Measurements from ENCODE around the gene DDX10.
"Not testable (repeated sequence)": the region's sequence is repeated elsewhere in the genome, so short reads cannot be mapped to it uniquely, and the experiment has no call there.

DDX10 gene

DNA sequence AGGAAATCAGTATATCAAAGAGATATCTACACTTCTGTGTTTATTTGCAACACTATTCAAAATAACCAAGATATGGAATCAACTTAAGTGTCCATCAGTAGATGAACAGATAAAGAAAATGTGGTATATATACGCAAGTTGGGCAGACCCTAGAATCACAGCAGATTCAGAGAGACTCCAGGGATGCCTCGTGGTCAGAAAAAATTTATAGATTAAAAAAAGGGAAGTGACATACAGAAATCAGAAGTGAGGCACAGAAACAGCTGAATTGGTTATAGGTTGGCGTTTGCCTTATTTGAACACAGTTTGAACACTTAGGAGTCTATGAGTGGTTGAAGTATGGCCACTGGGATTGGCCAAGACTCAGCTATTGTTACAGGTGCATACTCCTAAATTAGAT is 10.8 kb upstream of the DDX10 start:
- DNase-seq (ENCODE audit: insufficient read length, low spot score); FAIRE-seq: not testable (repeated sequence)

DNA sequence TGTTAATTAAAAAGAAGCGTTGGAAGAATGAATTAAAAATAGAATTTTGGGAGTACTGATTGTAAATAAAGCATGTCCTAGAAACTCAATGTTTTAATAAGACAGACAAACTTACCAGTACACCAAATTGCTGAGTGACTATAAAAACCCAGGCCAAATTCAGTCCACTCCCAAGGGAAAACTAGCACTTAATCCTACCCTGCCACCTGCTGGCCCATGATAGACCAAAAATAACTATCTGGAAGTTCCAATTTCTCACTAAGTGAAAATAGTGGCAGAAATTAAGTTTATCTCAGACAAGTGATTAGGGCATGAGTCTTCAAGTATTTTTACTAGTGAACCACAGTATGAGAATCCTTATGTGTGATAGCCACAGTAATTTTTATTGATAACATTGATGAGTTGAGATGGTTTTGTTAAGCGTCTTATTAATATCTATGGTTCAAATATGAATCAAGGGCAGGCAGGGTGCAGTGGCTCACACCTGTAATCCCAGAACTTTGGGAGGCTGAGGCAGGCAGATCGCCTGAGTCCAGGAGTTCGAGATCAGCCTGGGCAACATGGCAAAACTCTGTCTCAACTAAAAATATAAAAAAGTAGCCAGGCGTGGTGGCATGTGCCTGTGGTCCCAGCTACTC is 9.8 kb upstream of the DDX10 start:
- FAIRE-seq: peak; percentile 79
- peak; percentile 58 for DNase-seq (ENCODE audit: insufficient read length, low spot score)

DNA sequence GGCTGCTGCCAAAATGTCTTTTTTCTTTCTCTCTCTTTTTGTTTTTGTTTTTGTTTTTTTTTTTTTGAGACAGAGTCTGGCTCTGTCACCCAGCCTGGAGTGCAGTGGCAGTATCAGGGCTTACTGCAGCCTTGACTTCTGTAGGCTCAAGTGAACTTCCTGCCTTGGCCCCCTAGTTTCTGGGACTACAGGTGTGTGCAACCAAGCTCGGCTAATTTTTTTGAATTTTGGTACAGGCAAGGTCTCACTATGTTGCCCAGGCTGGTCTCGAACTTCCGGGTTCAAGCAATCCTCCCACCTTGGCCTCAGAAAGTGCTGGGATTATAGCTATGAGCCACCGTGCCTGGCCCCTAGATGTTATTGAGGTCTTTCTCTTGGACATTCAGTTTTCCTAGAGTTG is 2.2 kb upstream of the DDX10 start:
- no peak for DNase-seq (ENCODE audit: insufficient read length, low spot score)
- FAIRE-seq: peak; percentile 4

DNA sequence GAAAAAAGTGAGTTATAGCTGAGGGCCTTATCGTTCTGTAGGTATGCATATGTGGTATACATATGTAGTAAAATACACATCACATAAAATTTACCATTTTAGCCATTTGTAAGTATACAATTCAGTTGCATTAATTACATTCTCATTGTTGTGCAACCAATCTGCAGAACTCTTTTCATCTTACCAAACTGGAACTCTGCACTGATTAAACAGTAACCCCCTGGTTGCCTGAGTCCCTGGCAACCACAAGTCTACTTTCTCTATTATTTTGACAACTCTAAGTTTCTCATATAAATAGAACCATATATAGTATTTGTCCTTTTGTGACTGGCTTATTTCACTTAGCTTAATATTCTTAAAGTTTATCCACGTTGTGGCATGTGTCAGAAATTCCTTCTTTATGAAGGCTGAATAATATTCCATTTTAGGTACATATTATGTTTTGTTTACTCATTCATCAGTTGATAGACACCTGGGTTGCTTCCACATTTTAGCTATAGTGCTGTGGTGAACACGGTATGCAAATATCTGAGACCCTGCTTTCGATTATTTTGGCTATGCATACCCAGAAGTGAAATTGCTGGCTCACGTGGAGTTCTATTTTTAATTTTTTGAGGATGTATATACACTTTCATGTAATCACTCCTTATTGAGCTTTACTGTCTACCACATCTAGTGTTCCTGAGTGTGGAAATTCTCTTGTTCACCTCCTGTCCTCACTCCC is 1.6 kb upstream of the DDX10 start:
- DNase-seq (ENCODE audit: insufficient read length, low spot score) (no peak), FAIRE-seq (no peak)

DNA sequence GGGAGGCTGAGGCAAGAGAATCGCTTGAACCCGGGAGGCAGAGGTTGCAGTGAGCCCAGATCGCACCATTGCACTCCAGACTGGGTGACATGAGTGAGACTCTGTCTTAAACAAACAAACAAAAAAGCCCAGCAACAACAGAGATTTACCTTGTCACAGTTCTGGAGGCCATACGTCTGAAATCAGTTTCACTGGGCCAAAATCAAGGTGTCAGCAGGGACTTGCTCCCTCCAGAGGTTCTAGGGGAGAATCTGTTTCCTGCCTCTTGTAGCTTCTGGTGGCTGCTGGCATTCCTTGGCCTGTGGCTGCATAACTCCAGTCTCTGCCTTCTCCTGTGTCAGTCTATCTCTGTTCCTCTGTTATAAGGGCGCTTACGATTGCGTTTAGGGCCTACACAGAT is 1.5 kb downstream of the DDX10 start:
- no peak for FAIRE-seq
- DNase-seq (ENCODE audit: insufficient read length, low spot score): no peak

DNA sequence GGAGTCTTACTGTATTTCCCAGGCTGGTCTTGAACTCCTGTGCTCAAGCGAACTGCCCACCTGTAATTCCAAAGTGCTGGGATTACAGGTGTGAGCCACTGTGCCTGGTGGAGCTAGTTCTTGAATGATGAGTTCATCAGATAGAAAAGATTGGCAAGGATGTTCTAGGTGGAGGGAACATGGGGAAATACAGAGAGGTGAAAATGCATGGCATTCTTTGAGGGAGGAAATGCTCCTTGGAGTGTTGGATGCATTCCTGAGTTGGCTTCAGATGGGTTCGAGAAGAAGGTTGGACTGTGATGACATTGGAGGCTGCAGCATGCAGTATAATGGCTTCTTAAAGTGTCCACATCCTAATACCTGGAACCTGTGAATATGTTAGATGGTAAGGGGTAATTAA is 4.4 kb downstream of the DDX10 start:
- FAIRE-seq: no peak
- no peak for DNase-seq (ENCODE audit: insufficient read length, low spot score)

DNA sequence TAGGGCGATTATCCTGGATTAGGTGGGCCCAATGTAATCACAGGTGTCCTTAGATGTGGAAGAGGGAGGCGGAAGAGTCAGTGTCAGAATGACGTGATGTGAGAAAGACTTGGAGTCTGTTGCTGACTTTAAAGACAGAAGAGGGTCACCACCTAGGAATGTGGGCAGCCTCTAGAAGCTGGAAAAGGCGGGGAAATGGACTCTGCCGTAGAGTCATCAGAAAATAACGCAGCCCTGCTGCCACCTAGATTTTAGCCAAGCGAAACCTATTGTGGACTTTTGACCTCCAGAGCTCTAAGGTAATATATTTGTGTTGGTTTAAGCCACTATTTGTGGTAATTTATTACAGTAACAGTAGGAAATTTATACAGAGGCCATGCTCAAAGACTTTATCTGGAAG is 4.8 kb downstream of the DDX10 start:
- no peak for FAIRE-seq

DNA sequence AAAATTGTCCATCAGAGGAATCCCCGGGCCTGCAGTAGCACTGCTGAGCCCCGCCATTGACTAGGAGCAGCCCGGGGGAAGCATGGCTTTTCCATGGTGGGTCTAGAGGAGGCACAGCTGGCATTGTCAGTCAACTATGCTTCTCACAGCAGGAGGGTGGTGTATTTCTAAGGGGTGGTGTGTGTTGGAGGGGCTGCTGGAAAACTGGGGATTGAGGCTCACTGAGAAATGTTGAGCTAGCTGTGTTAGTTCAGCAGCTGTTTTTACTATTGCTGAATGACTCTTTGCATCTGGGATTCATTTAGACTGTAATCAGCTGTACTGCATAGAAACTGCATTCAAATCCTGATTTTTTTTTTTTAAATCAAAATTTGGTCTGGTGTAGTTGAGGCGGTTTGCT is 5.6 kb downstream of the DDX10 start:
- FAIRE-seq (no peak), DNase-seq (ENCODE audit: insufficient read length, low spot score) (no peak)

More for the DNA sequence above, 4.8 kb downstream of the DDX10 start:
- no peak for DNase-seq (ENCODE audit: insufficient read length, low spot score)

DNA sequence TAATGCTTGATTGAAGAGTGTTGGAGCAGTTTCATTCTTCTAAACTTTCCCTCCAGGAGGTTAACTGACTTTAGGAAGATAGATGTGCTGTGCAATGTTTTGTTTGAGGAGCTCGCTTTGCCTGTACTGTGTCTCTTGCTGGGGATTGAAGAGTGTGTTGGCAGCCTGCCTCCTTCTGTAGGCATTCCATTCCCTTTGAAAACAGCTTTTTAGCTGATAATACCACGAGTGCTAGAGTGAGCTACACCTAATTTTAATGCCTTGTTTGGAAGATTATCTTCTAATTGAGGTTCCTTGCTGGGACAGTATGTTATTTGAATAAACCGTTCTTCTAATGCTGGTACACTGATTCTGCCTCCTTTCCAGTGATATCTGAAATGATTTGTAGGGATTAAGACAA is 7.2 kb downstream of the DDX10 start:
- FAIRE-seq: peak; percentile 26
- no peak for DNase-seq (ENCODE audit: insufficient read length, low spot score)

DNA sequence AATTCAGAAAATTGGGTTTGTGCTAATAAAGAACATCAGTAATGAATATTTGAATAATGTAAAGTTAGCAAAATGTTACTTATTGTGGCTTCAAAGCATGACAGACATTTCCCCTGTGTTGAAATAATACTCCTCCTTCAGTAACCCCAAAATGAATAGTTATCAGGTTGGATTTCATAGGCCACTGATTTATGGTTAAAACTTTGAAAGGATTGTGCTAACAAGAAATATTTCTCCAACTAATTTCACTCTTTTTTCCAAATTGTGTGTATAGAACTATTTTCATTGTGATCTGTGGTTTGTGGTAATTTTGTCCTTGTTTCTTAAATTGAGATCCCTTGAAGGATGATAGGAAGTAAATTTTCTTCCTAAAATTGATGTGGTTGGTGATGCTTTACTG is 7.9 kb downstream of the DDX10 start:
- DNase-seq (ENCODE audit: insufficient read length, low spot score) (no peak), FAIRE-seq (no peak)

DNA sequence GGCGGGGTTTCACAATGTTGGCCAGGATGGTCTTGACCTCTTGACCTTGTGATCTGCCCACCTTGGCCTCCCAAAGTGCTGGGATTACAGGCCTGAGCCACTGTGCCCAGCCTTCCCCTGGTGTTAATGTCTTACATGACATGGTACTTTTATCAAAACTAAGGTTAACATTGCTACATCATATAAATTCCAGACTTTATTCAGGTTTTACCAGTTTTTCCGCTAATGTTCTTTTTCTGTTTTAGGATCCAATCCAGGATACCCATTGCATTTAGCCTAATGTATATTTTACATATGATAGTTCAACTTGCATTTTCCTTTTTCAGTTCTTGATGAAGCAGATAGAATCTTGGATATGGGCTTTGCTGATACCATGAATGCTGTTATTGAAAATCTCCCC is 14.2 kb downstream of the DDX10 start:
- FAIRE-seq (peak; percentile 23), DNase-seq (ENCODE audit: insufficient read length, low spot score) (no peak)

DNA sequence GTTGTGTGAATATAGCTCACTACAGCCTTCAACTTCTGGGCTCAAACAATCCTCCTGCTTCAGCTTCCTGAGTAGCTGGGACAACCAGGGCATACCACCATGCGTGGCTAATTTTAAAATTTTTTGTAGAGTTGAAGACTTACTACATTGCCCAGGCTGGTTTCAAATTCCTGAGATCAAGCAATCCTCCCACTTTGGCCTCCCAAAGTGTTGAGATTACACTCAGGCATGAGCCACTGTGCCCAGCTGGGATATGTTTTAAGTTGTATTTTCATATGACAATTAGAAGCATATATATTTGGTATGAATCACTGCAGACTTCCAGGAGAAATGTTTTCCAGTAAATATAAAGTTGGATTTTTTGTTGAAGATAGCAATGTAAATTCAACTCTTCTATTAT is 15.4 kb downstream of the DDX10 start:
- FAIRE-seq (no peak), DNase-seq (ENCODE audit: insufficient read length, low spot score) (no peak)

DNA sequence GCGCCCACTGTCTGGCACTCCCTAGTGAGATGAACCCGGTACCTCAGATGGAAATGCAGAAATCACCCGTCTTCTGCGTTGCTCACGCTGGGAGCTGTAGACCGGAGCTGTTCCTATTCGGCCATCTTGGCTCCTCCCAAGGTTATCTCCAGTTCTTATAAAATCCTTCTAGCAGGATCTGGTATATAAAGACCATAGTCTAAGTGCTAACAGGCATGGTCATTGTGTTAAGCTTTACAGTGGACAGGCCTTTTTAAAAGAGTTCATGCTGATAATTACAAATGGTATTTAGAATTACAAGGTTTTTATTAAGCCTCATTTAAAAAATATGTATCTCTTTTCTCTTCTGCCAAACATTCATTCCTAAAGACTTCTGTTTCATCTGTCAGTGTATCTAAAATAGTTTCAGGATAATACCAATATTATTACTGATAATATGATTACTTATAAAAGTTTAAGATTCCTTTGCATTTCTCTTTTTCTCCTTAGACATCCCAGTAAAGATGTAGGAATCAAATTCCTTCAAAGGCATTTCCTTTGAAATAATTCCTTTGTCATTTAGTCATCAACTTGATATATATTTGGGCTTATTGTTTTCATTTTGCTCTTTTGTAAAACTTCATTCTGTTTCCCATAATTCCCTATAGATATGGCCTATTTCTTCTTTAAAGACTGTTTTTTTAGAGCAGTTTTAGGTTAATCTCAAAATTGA is 20.7 kb downstream of the DDX10 start:
- no peak for FAIRE-seq
- DNase-seq (ENCODE audit: insufficient read length, low spot score): no peak

DNA sequence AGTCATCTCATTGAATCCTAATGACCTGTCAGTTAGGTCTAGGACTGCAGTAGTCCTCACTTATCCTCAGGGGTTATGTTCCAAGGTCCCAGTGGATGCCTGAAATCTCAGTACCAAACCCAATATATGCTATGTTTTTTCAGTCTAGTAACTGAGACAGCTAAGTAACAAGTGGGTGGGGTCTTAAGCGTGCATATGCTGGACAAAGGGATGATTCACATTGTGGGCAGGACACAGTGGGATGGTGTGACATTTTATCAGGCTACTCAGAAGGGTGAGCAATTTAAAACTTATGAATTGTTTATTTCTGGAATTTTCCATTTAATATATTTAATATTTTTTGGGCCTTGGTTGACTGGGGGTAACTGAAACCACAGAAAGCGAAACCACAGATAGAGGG is 29.0 kb downstream of the DDX10 start:
- FAIRE-seq (peak; percentile 68), DNase-seq (ENCODE audit: insufficient read length, low spot score) (no peak)

DNA sequence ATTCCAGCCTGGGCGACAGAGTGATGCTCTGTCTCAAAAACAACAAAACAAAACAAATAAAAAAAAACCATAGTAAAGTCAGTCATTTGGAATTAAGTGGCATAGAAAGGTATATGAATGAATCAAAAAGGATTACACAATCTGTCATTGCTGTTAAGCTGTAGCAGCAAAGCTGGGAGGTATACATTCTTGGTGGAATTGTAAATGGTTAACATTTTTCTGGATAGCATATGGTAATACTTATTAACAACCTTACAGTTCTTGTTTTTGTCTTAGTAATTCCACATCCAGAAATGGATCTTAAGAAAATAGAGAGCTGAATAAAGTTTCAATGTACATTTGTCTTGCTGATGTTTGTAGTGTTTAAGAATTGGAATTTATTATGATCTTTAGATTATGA is 30.0 kb downstream of the DDX10 start:
- no peak for FAIRE-seq
- DNase-seq (ENCODE audit: insufficient read length, low spot score): no peak

DNA sequence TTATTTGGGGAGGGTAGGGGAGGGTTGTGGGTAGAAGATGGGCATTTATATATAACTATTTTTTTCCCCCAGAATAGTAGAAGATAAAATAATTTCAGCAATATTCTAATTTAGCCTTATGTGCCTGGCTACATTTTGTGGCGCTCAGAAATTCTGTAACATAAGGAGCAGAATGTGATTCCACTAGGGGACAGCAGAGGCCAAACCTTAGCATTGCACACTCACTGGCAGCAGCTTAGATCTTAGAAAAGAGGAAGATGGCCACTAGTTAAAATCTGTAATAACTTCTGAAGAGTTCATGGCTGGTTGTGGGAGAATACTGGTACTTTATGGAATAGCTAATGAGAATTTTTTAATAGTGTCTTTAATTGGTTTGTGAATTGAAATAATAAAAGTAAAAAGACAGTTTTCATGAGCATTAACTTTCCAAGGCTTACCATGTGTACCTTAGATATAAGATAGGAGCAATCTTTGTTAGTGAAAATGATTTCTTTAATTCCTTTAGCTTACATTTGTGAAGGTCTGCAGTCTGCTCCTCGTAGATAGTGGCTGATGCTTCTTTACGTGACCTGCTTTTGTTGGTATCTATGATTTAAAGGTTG is 33.1 kb downstream of the DDX10 start:
- no peak for FAIRE-seq

DNA sequence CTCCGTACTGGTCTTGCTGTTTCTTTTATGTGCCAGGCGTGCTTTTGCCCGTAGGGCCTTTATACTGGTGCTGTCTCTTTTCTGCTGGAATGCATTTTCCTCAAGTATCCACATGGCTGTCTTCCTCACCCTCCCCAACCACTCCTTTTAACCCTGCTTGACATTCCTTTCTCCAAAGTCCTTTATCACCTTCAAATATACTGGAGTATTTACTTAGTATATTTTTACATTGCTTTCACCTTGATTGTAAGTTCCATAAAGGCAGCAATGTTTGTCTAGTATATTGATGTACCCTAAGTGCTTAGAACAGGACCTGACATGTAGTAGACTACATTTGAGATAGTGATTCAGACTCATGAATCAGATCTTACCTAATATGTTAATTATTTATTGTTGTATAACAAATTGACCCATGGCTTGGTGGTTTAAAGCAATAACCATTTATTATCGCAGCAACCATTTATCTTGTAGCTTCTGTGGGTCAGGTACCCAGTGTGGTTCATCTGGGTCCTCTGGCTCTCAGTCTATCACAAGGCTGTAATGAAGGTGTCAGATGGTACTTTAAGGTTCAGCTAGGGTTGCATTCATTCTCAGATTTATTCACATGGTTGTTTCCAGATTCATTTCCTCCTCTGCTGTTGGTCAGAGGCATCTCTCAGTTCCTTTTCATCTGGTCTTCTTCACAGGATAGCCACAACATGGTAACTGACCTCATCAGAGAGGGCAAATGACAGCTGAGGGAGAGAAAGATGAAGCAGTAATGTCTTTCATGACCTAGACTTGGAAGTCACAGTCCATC is 34.2 kb downstream of the DDX10 start:
- no peak for DNase-seq (ENCODE audit: insufficient read length, low spot score)
- peak; percentile 16 for FAIRE-seq

More for the DNA sequence above, 33.1 kb downstream of the DDX10 start:
- DNase-seq (ENCODE audit: insufficient read length, low spot score): peak; percentile 72

DNA sequence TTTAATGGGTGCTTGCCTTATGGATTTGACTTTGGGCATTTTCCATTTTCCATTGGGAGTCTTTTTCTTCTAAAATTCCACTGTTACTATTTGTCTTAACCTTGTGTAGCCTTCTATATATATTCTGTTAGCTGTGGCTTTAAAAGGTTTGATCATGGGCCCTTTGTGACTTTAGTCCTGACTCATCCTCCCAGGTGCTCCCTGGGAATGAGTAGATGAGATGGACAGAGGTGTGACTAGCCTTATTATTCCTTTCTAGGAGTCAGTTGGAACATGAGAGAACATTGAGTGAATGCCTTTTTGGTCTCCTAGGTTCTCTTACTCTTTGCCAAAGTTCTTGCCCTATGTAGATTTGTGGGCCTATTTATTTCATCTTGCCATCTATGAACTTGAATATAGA is 39.0 kb downstream of the DDX10 start:
- no peak for FAIRE-seq
- DNase-seq (ENCODE audit: insufficient read length, low spot score): no peak

DNA sequence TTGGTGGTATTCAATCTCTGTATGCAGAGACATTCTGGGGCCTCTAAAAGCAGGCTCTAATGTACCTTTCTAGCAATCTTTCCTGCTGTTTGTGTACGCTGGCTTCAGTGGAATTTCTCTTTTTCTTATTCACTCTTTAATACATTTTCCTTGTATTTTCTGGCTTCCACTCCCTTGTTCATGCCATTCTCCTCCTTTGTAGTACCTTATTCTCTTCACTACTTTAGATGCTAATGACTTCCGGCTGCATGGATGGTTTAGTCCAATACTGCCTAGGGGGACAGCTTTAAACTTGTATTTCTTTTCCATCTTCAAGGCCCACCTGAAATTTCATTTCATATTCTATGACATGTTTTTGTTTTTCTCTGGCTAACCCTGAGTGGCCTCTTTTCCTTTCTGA is 40.2 kb downstream of the DDX10 start:
- no peak for FAIRE-seq
- no peak for DNase-seq (ENCODE audit: insufficient read length, low spot score)

DNA sequence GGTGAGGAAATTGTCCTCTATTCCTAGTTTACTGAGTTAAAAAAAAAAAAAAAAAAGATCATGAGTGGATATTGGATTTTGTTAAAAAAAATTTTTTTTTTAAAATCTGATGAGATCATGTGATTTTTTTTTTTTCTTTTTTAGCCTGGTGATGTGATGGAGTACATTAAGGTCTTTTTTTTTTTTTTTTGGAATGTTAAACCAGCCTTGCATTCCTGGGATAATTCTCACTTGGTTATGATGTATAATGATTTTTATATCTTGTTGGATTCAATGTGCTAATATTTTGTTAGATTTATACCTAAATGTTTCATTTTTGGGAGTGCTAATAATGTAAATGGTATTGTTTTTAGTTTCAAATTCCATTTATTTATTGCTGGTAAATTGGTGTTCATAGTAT is 43.3 kb downstream of the DDX10 start:
- no peak for FAIRE-seq

DNA sequence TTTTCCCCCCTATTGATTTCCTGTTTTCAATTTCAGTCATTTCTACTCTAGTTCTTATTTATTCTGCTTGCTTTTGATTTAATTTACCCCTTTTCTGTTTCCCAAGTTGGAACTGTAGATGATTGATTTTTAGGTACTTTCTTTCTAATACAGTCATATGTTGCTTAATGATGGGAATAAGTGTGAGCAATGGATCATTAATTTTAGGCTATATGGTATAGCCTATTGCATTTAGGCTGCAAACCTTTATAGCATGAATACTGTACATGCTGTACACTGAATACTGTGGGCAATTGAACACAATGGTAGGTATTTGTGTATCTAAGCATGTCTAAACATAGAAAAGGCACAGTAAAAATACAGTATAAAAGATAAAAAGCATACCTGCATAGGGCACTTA is 44.9 kb downstream of the DDX10 start:
- FAIRE-seq: no peak
- DNase-seq (ENCODE audit: insufficient read length, low spot score): no peak

More for the DNA sequence above, 43.3 kb downstream of the DDX10 start:
- no peak for DNase-seq (ENCODE audit: insufficient read length, low spot score)

All from HTR-8/SVneo (cell line).